HG03575 (cell line): ENCODE results near the gene TMEM255A.

Experiments used
- ATAC-seq: cut with Tn5 transposase; IDR thresholded peaks from one replicate; pipeline ENCODE4 v1.9.1; 2021; ENCODE audit not compliant: unreplicated experiment, insufficient number of reproducible peaks, low FRiP score; ENCODE audit errors: extremely low read depth

TMEM255A gene

DNA sequence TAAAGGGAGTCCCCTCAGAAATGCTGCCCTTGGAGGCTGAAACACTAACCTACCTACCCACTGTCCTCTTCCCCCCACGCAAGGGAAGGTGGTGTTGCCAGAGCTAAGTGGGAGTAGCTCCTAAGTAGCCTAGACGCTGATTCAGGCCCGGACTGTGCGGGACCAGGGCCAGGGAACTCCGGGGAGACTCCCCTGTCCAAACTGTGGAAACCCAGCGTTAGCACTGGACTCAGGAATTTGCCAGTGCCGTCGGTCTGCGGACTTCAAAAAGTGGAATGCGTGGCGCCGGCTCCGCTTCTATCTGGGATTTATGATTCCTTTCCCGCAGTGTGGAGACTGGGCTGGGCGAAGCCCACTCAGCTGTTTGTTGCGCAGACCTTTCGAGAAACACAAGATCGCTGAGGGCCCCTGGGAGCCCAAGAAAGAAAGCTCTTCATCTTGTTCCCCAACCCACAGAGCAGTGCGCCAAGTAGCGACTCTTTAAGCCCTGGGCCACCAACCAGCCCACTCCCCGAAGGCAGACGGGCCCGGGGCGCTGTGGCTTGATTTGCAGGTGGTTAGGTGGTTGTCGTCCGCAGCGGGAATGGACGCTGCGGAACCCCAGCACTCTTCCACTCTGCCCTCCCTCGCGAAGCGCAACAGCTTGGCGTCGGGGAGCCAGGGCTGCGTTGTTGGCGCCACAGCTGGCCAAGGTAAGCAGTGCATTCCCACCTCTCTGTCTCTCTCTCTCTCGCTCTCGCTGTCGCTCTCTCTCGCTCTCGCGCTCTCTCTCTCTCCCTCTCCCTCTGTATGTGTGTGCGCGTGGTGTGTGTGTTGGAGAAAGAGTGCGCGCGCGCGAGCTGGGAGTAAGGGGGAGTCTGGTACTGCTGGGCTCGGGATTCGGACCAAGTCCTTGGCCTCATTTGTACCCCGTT is 2.0 kb downstream of the TMEM255A start:
- peak; percentile 79 for ATAC-seq

DNA sequence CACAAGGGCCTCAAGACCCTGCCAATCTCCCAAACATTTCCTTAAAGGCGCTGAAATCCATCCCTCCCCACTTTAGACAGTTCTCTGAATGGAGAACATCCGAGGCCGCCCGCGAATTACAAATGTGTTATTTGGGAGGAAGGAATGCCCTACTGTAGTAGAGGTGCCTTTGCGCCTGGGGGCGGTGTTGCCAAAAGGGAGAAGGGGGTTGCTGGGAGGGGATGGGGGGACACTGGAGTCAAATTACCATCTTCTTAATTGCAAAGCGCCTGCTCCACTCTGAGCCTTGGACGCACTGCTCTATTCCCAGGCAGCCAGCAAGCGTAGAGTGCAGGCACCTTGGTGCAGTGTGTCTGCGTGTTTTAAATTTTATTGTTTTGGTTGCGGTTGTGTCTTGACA is 2.7 kb downstream of the TMEM255A start:
- no peak for ATAC-seq

DNA sequence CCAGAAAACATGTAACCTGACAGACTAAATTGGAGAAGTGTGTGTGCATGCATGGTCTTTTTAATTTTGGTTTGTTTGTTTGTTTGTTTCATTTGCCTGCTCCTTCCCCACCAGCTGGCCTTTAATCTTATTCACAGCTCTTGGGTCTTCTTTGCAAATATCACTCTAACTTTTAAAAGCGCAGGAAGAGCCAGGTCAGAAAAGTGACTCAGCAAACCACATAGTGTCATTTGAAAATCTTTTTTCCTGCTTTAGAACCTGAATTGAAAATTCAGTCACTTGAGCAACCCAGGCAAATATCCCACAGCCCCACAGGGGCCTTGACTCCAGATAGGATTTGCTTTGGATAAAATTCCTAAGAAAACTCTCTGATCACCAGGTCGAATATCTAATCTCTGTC is 4.6 kb downstream of the TMEM255A start:
- no peak for ATAC-seq

DNA sequence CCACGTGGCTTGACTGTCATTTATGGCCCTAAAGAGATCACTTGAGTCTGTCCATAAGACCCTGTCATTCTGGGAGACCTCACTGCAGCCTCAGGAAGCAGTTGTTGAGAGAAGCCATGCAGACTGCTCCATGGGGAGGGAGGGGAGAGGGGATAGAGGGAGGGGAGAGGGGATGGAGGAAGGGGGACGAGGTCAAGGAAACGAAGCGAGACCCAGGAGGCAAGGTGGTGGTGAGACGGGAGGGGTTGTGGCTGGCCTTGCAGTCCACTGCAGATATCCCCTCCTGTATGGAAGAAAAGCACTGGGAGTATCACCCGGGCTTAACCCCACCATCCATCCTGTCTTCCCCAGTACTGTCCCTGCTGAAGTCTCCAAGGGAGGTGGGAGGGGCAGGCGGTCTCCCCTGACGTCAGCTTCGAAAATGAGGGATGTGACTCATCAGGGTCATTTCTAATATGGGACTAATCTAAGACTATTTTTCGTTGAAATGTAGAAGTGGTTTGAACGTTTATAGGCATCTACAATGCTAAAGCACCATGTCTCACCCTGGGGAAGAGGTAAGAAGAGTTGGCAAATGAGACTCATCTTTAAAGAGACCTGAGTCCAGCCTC is 5.6 kb downstream of the TMEM255A start:
- ATAC-seq, result no peak

DNA sequence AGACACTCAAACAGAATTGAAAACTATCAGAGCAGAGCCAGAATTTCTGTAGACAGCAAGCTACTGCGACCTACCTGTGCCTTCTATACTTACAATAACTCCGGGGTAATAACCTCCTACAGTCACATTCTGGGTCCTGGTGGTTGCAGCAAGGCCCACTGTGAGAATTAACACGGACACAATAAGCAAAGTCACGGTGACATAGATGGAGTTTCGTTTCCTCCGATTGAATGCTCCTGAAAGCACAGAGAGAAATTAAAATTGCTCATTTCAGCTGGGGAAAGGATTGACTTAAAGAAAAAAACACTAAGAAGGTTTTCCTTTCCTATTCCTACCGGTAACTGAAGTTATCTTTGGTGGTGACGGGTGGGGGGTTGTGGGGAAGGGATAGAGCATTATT is 7.0 kb downstream of the TMEM255A start:
- no peak for ATAC-seq

DNA sequence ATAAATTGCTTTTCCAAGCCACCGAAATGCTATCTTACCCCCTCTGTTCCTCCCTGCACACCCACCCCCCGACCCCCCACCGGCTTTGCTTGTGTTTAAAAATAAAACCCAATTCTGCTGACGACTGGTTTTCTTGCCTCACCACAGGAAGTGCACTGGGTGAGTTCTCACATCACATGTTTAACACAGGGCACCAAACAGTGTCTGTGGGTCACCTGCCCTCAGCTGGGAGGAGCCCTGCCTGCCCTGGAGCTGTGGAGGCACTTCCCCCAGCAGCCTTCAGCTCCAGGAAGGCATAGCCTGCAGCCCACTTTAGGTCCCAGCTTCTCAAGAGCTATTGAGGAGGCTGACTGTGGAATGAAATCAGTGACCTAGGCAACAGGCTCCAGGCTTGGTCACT is 8.8 kb downstream of the TMEM255A start:
- ATAC-seq, result peak; percentile 57

DNA sequence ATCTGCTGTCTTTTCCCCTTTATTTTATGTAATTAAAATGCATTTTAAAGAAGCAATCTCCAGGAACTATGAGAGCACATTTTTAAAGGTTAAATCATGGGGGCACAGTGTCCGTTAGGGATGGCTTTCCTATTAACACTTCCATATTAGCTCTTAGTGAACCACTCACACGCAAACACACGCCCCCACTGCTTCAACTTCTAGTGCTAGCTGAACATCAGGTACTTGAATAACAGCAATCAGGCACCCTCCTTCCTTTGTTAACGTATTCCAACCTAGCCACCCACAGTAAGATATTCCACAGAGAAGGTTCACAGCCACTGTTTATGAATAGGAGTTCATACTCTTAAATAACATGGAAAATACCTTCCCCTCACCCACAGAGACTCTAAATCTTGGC is 9.3 kb downstream of the TMEM255A start:
- no peak for ATAC-seq

DNA sequence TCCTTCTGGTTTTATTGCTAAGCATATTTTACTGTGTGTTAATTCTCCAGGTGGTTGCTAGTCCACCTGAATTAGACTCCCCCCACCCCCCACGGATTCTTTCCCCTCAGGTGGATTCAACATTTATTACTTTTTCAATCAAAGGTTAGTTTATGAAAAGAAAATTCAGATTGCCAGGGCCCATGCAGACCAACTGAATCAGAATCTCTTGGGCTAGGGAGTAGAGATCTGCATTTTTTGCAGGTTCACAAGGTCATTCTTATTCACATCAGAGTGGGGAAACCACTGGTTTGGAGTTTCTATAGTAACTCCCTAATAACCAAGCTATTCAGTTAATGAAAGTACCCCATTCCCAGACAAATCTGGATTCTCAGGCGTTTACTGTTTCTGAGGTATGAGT is 9.8 kb downstream of the TMEM255A start:
- ATAC-seq, result no peak

DNA sequence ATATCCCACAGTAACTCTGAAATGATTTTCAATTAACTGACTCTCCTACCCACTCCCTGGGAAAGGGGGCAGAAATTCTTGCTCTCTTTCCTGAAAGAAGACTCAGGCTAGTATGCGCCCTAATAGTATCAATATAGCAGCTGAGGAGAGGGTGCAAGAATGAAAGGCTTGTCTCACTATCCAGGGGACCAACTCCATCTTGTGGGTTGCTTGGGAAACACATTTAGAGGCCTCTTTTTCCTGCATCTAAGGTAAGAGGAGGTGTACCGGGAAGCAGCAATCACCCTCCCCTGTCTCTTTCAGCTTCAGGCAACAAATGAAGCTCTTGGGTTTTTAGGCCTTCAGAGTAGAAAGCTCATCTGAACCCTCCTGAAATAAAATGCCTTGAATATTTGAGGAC is 11.3 kb downstream of the TMEM255A start:
- no peak for ATAC-seq

DNA sequence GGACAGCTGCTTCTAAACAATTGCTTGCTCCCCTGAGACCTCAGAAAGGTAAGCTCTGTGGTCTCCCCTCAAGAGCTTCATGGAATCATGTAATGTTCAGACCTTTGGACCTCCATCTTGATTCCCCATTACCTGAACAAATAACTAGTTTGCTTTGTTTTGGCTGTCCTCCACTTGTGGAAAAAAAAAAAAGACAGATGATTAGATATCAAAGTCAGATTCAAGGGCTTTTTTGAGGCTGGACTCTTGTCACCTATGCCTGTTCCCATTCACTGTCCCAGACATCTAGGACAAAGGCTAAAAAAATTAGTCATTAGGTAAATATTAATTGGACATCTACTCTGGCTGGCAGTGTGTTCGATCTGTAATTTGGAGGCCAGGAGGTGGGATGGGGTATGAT is 13.3 kb downstream of the TMEM255A start:
- no peak for ATAC-seq

DNA sequence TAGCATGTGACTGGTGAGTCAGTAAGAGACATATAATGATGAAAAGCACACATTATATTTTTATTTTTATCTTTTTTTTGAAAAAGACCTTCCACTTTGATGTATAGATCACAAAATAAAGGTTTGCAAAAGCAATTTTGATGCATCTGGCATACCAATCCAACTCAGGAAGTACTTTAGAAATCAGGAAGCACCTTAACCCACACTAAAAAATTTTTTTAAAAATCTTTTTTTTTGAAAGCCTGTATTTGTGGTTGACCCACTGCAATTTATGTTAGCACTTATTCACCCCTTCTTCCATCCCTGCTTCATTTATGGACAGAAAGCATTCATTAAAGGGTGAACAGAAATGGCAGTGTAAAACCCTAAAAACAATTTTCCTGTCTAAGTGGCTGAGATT is 16.6 kb downstream of the TMEM255A start:
- ATAC-seq, result no peak

DNA sequence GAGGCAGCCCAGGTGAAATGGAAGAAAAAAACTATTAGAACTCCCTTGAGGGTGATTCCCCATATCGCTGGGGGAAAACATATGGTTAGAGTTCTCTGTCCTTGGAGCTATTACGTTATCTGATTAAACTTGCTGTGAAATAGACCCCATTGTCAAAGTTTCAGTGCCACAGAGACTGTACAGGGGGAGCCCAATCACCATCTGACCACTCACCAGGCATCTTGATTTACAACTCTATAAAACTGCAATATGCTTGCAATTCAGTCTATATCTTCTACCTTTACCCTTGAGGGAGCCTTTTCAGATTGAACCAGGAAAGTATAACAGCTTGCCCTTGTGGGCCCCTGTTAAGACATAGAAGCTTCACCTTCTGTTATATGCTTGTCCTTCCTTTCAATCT is 18.2 kb downstream of the TMEM255A start:
- no peak for ATAC-seq

DNA sequence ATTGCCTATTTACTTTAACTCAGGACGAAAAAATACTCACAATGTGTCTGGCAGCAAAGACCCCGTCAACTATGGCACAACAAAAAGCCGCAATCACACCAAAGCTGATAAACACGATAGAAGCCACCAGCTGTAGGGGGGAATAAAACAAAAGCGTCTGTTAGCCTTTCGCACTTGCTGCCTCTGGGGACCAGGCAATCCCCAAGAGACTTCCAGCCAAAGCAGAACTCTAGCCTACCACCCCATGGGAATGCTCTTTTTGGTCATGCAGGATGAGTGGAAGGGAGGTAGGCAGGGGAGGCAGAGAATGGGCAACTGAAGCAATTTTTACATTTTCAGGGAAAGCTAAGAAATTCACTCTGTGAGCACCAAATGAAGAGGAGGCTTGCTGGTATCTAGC is 20.1 kb downstream of the TMEM255A start:
- no peak for ATAC-seq

DNA sequence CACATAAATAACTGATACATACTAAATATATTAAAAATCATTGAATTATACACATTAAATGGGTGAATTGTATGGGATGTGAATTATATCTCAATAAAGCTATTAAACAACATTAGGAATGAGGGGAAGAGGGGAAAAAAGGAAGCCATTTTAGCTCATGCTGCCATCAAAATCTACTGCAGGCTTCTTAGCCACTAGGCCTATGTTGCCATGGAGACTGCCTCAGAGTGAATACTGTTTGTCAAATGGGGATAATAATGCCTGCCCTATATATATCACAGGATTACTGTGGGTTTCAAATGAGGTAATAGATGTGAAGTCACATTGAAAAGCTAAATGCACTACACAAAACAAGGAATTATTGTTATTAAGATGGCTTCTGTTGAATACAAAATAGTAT is 21.2 kb downstream of the TMEM255A start:
- no peak for ATAC-seq

DNA sequence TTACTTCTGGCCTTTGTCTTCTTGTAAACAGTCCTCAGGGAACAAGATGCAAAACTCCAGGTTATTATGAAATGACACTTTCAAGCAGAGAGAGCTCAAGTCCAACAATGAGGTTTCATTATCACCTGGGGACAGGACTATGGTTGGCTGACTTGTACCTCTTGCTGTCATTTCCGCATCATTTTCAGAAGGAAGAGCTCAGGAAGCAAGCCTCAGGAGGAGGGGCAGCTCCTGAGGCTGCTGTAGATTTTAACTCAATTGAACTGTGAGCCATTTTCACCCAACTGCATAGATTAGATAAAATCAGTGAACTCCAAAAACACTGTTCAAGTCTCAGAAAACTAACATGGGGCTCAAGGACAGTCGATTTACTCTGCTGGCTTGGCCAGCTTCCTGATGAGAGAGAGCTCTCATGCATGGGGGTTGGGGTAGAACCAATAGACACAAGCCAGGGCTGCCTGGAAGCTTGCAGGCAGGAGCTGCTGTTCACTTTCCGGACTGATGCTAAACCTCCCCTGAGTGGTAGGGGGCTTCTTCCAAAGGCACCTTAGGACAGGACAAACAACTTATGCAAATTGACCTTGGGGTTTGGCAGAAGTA is 23.6 kb downstream of the TMEM255A start:
- ATAC-seq, result no peak

DNA sequence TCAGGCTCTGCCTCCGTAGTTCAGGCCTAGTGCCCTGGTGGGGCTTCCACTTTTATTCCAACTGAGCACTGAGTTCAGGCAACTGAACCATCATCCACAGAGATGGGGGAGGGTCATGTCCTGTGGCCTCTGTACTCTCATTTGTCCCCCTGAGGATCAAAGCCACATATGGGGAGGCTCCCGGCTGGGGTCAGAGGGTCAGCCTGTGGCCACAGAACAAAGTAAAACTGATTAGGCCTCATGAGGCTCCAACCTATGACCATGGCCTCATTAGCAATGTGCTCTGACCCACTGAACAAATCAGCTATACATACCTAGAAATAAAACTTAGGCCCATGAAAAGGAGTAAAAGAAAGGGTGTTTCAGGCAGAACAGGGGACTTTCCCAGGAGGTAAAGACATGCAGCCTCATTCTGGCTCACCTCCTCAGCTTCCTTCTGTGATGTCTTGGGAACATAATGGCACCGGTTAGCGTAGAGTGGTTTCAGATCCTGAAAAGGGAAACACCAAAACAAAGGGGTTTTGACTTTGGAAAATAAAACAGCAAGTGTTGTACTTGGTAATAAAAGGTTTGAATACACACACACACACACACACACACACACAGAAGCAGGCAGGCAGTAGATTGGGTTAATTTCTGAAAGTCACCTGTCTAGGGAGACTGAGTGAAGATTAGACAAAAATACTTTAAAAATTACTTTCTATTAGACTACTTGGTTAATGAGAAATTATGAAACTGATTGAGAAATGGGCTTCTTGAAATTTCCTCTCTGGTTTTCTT is 24.3 kb downstream of the TMEM255A start:
- no peak for ATAC-seq

DNA sequence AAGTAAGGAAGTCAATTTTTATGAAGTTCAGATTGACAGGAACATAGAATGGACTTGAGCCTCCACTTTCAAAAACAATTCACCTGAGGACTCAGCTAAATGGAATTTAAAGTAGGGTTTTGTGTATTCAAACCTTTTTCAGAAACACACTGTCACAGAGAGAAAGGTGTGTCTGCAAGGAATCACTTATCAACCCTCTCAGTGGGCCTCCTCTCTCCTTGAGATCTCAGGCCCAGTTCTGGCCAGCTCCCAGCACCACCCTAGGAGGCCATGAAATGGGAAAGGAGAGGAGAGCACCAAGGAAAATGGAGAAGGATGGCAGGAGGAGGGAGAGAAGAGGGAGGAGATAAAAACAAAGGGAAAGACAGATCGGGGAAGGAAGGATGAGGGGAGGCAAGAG is 28.6 kb downstream of the TMEM255A start:
- no peak for ATAC-seq

DNA sequence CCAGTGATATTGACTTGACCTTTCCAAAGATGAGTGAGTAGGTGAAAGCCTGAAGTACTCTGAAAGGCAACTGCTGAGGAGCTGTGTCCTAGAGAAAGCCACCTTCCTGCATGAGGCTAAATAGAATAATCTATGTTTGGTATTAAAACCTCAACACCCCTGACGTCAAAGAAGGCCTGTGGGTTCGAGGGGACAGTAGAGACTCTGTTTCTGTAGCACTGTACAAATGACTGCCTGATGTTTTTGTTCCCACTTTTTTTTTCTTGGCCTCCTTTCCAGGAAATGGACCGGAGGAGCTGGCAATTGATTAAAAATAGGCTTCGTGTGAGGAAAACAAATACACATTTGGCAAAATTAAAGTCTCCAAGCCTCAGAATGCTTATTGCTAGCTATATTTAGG is 29.5 kb downstream of the TMEM255A start:
- ATAC-seq, result no peak

DNA sequence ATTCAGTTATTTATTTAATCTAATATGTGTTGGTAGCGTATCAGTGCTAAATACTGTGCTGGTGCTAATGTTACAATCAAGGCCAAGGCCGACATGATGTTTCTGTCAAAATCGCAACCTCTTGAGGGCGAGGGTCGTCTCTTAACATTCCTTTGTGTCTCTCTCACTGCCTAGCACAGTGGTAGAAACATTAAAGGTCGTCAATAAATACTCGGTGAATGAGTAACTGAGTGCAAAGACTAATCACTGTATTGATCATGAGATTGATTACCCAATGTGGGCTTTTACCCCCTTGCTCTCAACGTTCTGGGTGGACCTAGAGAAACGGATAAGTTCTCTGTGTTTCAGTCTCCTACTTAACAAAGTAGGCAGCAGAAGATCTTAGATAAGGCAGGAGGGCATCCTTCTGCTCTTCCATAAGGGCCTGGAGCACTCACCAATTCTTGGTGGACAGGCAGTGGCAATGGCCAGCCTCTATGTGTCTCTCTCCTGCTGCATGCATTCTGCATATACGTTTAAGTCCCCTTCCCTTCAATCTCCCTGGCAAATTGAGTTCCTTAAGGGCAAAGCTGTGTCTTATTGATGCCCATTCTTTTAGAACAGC is 30.1 kb downstream of the TMEM255A start:
- no peak for ATAC-seq
